SK-N-SH (cell line): ENCODE measurements around the gene PEX26. TPM values are rescaled to one million over a fixed set of nuclear protein-coding genes. Genes with fewer than 3 reads are reported as not detected.

Experiments
- CTCF ChIA-PET: fragments of 300-600, 350-600 bp; formaldehyde crosslinking; extraction: SDS; loops from one replicate; lab custom pipeline; 2021; lab: Yijun Ruan, JAX
- POLR2A ChIA-PET: fragments of 350-600 bp; sonication (Branson Sonifier 250); formaldehyde crosslinking; extraction: SDS; loops from one replicate; lab custom pipeline; 2020; ENCODE audit warnings: antibody characterized with exemption, inconsistent platforms; lab: Yijun Ruan, JAX
- DNase-seq: peaks from one replicate; pipeline ENCODE4 v3.0.0; 2012
- H2AFZ ChIP-seq: fragments of 200-600 bp; sonication (generic); 2 replicates; pipeline ENCODE4 v1.8.1; 2016; ENCODE audit warnings: antibody characterized with exemption, mild to moderate bottlenecking, low read depth
- H3F3A ChIP-seq: fragments of 200-600 bp; sonication (generic); replicated peaks from 2 replicates; pipeline ENCODE3; 2016; ENCODE audit warnings: antibody characterized with exemption, mild to moderate bottlenecking; ENCODE audit not compliant: insufficient read depth
- H3K27ac ChIP-seq, 2 experiments: fragments of 200-500 bp in 1 of 2; fragments of 200-600 bp in 1 of 2; sonication (Bioruptor generic) in 1 of 2; sonication (generic), shearing (Covaris generic) in 1 of 2; 2 replicates each; pipeline versions ENCODE4 v1.5.1 to v1.6.1; 2014 to 2016; ENCODE audit warnings: low read depth in 2 of 2, inconsistent platforms in 1 of 2, low read length in 1 of 2, mild to moderate bottlenecking in 1 of 2, mixed read lengths in 1 of 2
- H3K27me3 ChIP-seq: fragments of 200-600 bp; sonication (generic), shearing (Covaris generic); 2 replicates; pipeline ENCODE4 v1.6.1; 2016; ENCODE audit warnings: mixed run types; ENCODE audit not compliant: insufficient read depth
- H3K36me3 ChIP-seq, 2 experiments: fragments of 200-500 bp in 1 of 2; fragments of 200-600 bp in 1 of 2; sonication (Bioruptor generic) in 1 of 2; sonication (generic) in 1 of 2; replicated peaks in 1 of 2; 2 replicates each; pipeline versions ENCODE3 to v1.5.1; 2014 to 2016; ENCODE audit warnings: low read length in 1 of 2, mild to moderate bottlenecking in 1 of 2; ENCODE audit not compliant: insufficient read depth in 2 of 2, control insufficient read depth in 1 of 2
- H3K4me1 ChIP-seq, 2 experiments: fragments of 200-500 bp in 1 of 2; fragments of 200-600 bp in 1 of 2; sonication (Bioruptor generic) in 1 of 2; sonication (generic), shearing (Covaris generic) in 1 of 2; 2 replicates each; pipeline versions ENCODE4 v1.5.1 to v1.6.1; 2014 to 2016; ENCODE audit warnings: low read depth in 1 of 2, low read length in 1 of 2, mixed run types in 1 of 2; ENCODE audit not compliant: insufficient read depth in 2 of 2, control insufficient read depth in 1 of 2
- H3K4me2 ChIP-seq: fragments of 200-600 bp; sonication (generic), shearing (Covaris generic); 2 replicates; pipeline ENCODE4 v1.6.1; 2017; ENCODE audit warnings: mixed run types
- H3K4me3 ChIP-seq, 2 experiments: fragments of 200-500 bp in 1 of 2; fragments of 200-600 bp in 1 of 2; sonication (Bioruptor generic) in 1 of 2; sonication (generic), shearing (Covaris generic) in 1 of 2; 2 replicates each; pipeline versions ENCODE4 v1.5.1 to v1.8.1; 2014 to 2016; ENCODE audit warnings: low read depth in 2 of 2, inconsistent platforms in 1 of 2, low read length in 1 of 2, mild to moderate bottlenecking in 1 of 2, mixed read lengths in 1 of 2, moderate library complexity in 1 of 2
- H3K79me2 ChIP-seq: fragments of 200-600 bp; sonication (generic); 2 replicates; pipeline ENCODE4 v1.8.1; 2017; ENCODE audit warnings: mild to moderate bottlenecking; ENCODE audit not compliant: insufficient read depth
- H3K9ac ChIP-seq: fragments of 200-600 bp; sonication (generic); 2 replicates; pipeline ENCODE4 v1.6.1; 2017; ENCODE audit warnings: mixed run types
- H3K9me2 ChIP-seq: fragments of 200-600 bp; sonication (generic); 2 replicates; pipeline ENCODE4 v1.6.1; 2017; ENCODE audit warnings: mixed run types
- H3K9me3 ChIP-seq: fragments of 200-600 bp; sonication (generic); 2 replicates; pipeline ENCODE4 v1.6.1; 2017; ENCODE audit warnings: mixed run types, mild to moderate bottlenecking, moderate library complexity
- H4K20me1 ChIP-seq: fragments of 200-600 bp; sonication (generic); 2 replicates; pipeline ENCODE4 v1.6.1; 2017; ENCODE audit warnings: mild to moderate bottlenecking, mixed run types; ENCODE audit not compliant: insufficient read depth
- ELF1 ChIP-seq: IDR thresholded peaks from 2 replicates; pipeline ENCODE4 v1.4.0; 2012
- FOXM1 ChIP-seq: IDR thresholded peaks from 2 replicates; pipeline ENCODE4 v1.4.0; 2012; ENCODE audit warnings: low read depth, mild to moderate bottlenecking
- JUND ChIP-seq: IDR thresholded peaks from 2 replicates; pipeline ENCODE4 v1.4.0; 2012
- MEF2A ChIP-seq: IDR thresholded peaks from 2 replicates; pipeline ENCODE4 v1.4.0; 2012; ENCODE audit warnings: low read depth, borderline replicate concordance
- NRF1 ChIP-seq: IDR thresholded peaks from 2 replicates; pipeline ENCODE4 v1.6.1; 2012; ENCODE audit warnings: low read depth, mild to moderate bottlenecking, low read length
- POLR2AphosphoS5 ChIP-seq: IDR thresholded peaks from 2 replicates; pipeline ENCODE4 v1.6.1; 2012; ENCODE audit warnings: low read depth, low read length
- RFX5 ChIP-seq: IDR thresholded peaks from 2 replicates; pipeline ENCODE4 v1.6.1; 2012; ENCODE audit warnings: mild to moderate bottlenecking, improper control_type of control experiment, low read length
- RXRA ChIP-seq: IDR thresholded peaks from 2 replicates; pipeline ENCODE4 v1.4.0; 2012; ENCODE audit warnings: low read depth, mild to moderate bottlenecking, borderline replicate concordance
- SIN3A ChIP-seq: IDR thresholded peaks from 2 replicates; pipeline ENCODE4 v1.6.1; 2012; ENCODE audit warnings: low read depth, mild to moderate bottlenecking, low read length, moderate library complexity, borderline replicate concordance
- TAF1 ChIP-seq: IDR thresholded peaks from 2 replicates; pipeline ENCODE4 v1.6.1; 2012; ENCODE audit warnings: low read depth, mild to moderate bottlenecking, low read length, moderate library complexity, borderline replicate concordance
- TCF12 ChIP-seq: IDR thresholded peaks from 2 replicates; pipeline ENCODE4 v1.4.0; 2012
- WGBS: methylation state at CpG from one replicate; pipeline ENCODE4 v1.1.6; 2017; ENCODE audit warnings: low lambda C conversion rate; 5-methylcytosine and 5-hydroxymethylcytosine counted together
- polyA plus RNA-seq, 3 experiments: library from polyadenylated mRNA; depleted of rRNA; stranded (reverse); fragments of >200 nt; gene quantifications; 2 replicates each; pipeline ENCODE4 v1.2.3, GENCODE V29; 2012
- TF ChIP-seq, protein P1 (sequence below): fragments of 200-600 bp; sonication (generic); IDR thresholded peaks from 2 replicates; pipeline ENCODE4 v1.6.1; 2017; ENCODE audit warnings: antibody characterized with exemption, mild to moderate bottlenecking, moderate library complexity
- TF ChIP-seq, protein P2 (sequence below): IDR thresholded peaks from 2 replicates; pipeline ENCODE4 v1.4.0; 2012; ENCODE audit warnings: low read depth
- TF ChIP-seq, protein P3 (sequence below): IDR thresholded peaks from 2 replicates; pipeline ENCODE4 v1.4.0; 2012; ENCODE audit warnings: low read depth, borderline replicate concordance
- TF ChIP-seq, protein P4 (sequence below): fragments of 150-350 bp; IDR thresholded peaks from 2 replicates; pipeline ENCODE4 v1.6.1; 2017; ENCODE audit warnings: antibody characterized with exemption, low read length, low read depth, borderline replicate concordance
- TF ChIP-seq, protein P5 (sequence below): fragments of 150-350 bp; IDR thresholded peaks from 2 replicates; pipeline ENCODE4 v1.6.1; 2016; ENCODE audit warnings: mild to moderate bottlenecking, low read depth, low read length

The PEX26 gene
- polyA plus RNA-seq, 1 of the 3 experiments (the other 2 are of a cell fraction), result 13.0 TPM

DNA sequence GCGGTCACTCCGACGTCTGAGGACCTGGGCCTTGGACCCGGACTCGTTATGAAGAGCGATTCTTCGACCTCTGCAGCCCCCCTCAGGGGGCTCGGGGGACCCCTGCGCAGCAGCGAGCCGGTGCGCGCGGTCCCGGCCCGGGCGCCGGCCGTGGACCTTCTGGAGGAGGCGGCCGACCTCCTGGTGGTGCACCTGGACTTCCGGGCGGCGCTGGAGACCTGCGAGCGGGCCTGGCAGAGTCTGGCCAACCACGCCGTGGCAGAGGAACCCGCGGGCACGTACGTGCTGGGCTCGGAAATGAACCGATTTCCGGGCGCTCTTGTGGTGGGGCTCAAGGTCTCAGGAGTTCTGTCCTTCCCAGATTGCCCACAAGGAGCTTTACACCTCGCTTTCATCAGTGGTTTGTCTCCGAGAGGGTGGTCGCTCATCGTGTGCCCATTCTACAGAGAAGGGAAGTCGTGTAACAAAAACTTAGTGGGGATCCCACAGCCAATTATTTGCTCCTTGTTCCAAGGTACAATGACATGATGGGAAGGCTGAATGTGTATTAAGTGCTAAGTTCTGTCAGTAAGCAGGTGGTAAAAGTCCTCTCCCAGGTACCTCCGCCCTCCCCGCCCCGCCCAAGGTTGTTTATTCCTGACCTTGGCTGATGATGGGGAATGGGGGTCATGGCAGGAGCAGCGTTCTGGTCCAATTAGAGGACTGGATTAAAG lies 695 bp downstream of the PEX26 start:
- Histone ChIP-seq H3K9ac (peak overlapping the region; percentile 88), H3K9me2 (no peaks in the 10 kb centered on the region), H3K36me3 (peaks cover 26 to 29% of the 10 kb centered on the region in 2 experiments), H3K27me3 (no peaks in the 10 kb centered on the region), H3K4me1 (peaks cover 14 to 23% of the 10 kb centered on the region in 2 experiments), H3K27ac (peak overlapping the region; percentile 54 to 71; a peak in 3 of 4 replicates), H3K4me2 (peak overlapping the region; percentile 99), H3F3A (peaks cover 7% of the 10 kb centered on the region), H3K4me3 (peak overlapping the region; percentile 90 to 96), H4K20me1 (0 out of 2 replicates have a peak, but pooled peaks cover 5% of the 10 kb centered on the region), H3K9me3 (no peaks in the 10 kb centered on the region), H2AFZ (peak overlapping the region; percentile 86), H3K79me2 (peaks cover 56% of the 10 kb centered on the region)
- 18% methylated on average over 19 of the region's 45 CpGs for WGBS
- TF ChIP-seq, protein P1, sequence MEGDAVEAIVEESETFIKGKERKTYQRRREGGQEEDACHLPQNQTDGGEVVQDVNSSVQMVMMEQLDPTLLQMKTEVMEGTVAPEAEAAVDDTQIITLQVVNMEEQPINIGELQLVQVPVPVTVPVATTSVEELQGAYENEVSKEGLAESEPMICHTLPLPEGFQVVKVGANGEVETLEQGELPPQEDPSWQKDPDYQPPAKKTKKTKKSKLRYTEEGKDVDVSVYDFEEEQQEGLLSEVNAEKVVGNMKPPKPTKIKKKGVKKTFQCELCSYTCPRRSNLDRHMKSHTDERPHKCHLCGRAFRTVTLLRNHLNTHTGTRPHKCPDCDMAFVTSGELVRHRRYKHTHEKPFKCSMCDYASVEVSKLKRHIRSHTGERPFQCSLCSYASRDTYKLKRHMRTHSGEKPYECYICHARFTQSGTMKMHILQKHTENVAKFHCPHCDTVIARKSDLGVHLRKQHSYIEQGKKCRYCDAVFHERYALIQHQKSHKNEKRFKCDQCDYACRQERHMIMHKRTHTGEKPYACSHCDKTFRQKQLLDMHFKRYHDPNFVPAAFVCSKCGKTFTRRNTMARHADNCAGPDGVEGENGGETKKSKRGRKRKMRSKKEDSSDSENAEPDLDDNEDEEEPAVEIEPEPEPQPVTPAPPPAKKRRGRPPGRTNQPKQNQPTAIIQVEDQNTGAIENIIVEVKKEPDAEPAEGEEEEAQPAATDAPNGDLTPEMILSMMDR, result peak; percentile 12; the same call in 1 of the 2 replicates
- TF ChIP-seq, protein P2, sequence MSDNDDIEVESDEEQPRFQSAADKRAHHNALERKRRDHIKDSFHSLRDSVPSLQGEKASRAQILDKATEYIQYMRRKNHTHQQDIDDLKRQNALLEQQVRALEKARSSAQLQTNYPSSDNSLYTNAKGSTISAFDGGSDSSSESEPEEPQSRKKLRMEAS, result no peak
- ChIA-PET POLR2A (interaction anchor here (0.6 to 1.3 kb wide), 2 partner anchors 290 to 306 kb away, joined by 3 to 5 read pairs; no protein-coding TSS in a partner anchor), CTCF (interaction anchor here (0.7 to 9.7 kb wide), 8 partner anchors 12 to 338 kb away, joined by 3 to 186 read pairs (median 32); no protein-coding TSS in a partner anchor)
- DNase-seq, result peak; percentile 63

DNA sequence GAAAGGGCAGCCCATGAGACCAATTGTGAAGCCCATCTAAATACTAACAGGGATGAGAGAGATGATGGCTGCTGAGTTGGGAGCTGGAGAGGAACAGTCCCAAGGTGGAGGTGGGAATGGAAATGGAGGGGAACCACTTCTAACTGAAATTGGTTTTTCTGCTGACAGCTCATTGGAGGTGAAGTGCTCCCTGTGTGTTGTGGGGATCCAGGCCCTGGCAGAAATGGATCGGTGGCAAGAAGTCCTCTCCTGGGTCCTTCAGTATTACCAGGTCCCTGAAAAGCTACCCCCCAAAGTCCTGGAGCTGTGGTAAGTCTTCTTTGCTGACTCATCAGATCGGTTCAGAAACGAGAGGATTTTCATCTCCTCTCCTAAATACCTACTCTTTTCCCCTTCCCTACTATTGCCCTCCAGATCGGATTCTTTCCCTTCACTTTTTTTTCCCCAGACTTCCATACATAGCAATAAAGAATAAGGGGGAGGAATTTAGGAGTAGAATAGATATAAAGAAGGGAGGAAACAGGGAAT lies 2.0 kb downstream of the PEX26 start:
- H3K36me3 ChIP-seq, result peaks cover 31 to 35% of the 10 kb centered on the region in 2 experiments
- H3K9me2 ChIP-seq, result no peaks in the 10 kb centered on the region
- H3K27ac ChIP-seq, result no peak overlapping the region
- H3K4me1 ChIP-seq, result peaks cover 14 to 23% of the 10 kb centered on the region in 2 experiments
- WGBS, result 60% methylated on average over 4 of the region's 4 CpGs
- peak overlapping the region; percentile 99; the same call in 1 of the 2 replicates for H3K4me2 ChIP-seq
- no peak overlapping the region for H3K9ac ChIP-seq
- peaks cover 7% of the 10 kb centered on the region for H3F3A ChIP-seq
- H3K9me3 ChIP-seq, result no peaks in the 10 kb centered on the region
- no peak for DNase-seq
- no peak overlapping the region for H2AFZ ChIP-seq
- CTCF ChIA-PET, result interaction anchor here (0.8 to 9.7 kb wide), 4 partner anchors 14 to 249 kb away, joined by 3 to 186 read pairs (median 4); no protein-coding TSS in a partner anchor
- no peaks in the 10 kb centered on the region for H3K27me3 ChIP-seq
- H4K20me1 ChIP-seq, result 0 out of 2 replicates have a peak, but pooled peaks cover 5% of the 10 kb centered on the region
- no peak overlapping the region for H3K4me3 ChIP-seq
- H3K79me2 ChIP-seq, result peaks cover 62% of the 10 kb centered on the region
- POLR2A ChIA-PET, result interaction anchor here (1.1 kb wide), 1 partner anchor 9 kb away, joined by 4 read pairs; no protein-coding TSS in a partner anchor
- TF ChIP-seq RXRA, result no peak
- TF ChIP-seq TAF1, result no peak
- no peak for TF ChIP-seq TCF12
- no peak for TF ChIP-seq JUND
- TF ChIP-seq, protein P3, sequence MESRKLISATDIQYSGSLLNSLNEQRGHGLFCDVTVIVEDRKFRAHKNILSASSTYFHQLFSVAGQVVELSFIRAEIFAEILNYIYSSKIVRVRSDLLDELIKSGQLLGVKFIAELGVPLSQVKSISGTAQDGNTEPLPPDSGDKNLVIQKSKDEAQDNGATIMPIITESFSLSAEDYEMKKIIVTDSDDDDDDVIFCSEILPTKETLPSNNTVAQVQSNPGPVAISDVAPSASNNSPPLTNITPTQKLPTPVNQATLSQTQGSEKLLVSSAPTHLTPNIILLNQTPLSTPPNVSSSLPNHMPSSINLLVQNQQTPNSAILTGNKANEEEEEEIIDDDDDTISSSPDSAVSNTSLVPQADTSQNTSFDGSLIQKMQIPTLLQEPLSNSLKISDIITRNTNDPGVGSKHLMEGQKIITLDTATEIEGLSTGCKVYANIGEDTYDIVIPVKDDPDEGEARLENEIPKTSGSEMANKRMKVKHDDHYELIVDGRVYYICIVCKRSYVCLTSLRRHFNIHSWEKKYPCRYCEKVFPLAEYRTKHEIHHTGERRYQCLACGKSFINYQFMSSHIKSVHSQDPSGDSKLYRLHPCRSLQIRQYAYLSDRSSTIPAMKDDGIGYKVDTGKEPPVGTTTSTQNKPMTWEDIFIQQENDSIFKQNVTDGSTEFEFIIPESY, result no peak
- no peak for TF ChIP-seq NRF1
- no peak for TF ChIP-seq RFX5
- no peak for TF ChIP-seq FOXM1
- TF ChIP-seq ELF1, result no peak
- no peak for TF ChIP-seq MEF2A
- no peak for TF ChIP-seq POLR2AphosphoS5
- TF ChIP-seq, protein P4, sequence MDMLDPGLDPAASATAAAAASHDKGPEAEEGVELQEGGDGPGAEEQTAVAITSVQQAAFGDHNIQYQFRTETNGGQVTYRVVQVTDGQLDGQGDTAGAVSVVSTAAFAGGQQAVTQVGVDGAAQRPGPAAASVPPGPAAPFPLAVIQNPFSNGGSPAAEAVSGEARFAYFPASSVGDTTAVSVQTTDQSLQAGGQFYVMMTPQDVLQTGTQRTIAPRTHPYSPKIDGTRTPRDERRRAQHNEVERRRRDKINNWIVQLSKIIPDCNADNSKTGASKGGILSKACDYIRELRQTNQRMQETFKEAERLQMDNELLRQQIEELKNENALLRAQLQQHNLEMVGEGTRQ, result no peak
- TF ChIP-seq, protein P5, sequence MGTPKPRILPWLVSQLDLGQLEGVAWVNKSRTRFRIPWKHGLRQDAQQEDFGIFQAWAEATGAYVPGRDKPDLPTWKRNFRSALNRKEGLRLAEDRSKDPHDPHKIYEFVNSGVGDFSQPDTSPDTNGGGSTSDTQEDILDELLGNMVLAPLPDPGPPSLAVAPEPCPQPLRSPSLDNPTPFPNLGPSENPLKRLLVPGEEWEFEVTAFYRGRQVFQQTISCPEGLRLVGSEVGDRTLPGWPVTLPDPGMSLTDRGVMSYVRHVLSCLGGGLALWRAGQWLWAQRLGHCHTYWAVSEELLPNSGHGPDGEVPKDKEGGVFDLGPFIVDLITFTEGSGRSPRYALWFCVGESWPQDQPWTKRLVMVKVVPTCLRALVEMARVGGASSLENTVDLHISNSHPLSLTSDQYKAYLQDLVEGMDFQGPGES, result no peak
- no peak for TF ChIP-seq SIN3A
